ENCODE results near the gene KLHL8.
"Not testable (repeated sequence)": the region's sequence is repeated elsewhere in the genome, so short reads cannot be mapped to it uniquely, and the experiment has no call there.

The KLHL8 gene

GRCh38 chr4:87152310-87153041 is 67.9 kb downstream of the KLHL8 start:
- H3K4me3 ChIP-seq (ENCODE audit: low read depth, low read length): no peak overlapping the region
- DNase-seq (ENCODE audit: low read depth): no peak
- no peak for TF ChIP-seq CTCF (IDR thresholded peaks at IDR 0.05; ENCODE audit: low read depth, low read length, missing control alignments)
- in situ Hi-C loops (cut with HindIII; ENCODE audit: low sequenced_read_pairs): no loop called here

GRCh38 chr4:87151730-87152129 is 68.7 kb downstream of the KLHL8 start:
- no peak overlapping the region for H3K4me3 ChIP-seq (ENCODE audit: low read depth, low read length)
- in situ Hi-C loops (cut with HindIII; ENCODE audit: low sequenced_read_pairs): no loop called here
- TF ChIP-seq CTCF (IDR thresholded peaks at IDR 0.05; ENCODE audit: low read depth, low read length, missing control alignments): no peak
- DNase-seq (ENCODE audit: low read depth): no peak

GRCh38 chr4:87150498-87151261 is 69.7 kb downstream of the KLHL8 start:
- peak; percentile 72 for DNase-seq (ENCODE audit: low read depth)

GRCh38 chr4:87147116-87147515 is 73.3 kb downstream of the KLHL8 start:
- no peak overlapping the region for H3K4me3 ChIP-seq (ENCODE audit: low read depth, low read length)
- no peak for TF ChIP-seq CTCF (IDR thresholded peaks at IDR 0.05; ENCODE audit: low read depth, low read length, missing control alignments)
- in situ Hi-C loops (cut with HindIII; ENCODE audit: low sequenced_read_pairs): loop anchor here (5.0 kb wide), 1 partner anchor 90 kb away; no protein-coding TSS in a partner anchor
- no peak for DNase-seq (ENCODE audit: low read depth)

More at GRCh38 chr4:87150498-87151261, 69.7 kb downstream of the KLHL8 start:
- no peak overlapping the region for H3K4me3 ChIP-seq (ENCODE audit: low read depth, low read length)
- in situ Hi-C loops (cut with HindIII; ENCODE audit: low sequenced_read_pairs): no loop called here
- TF ChIP-seq CTCF (IDR thresholded peaks at IDR 0.05; ENCODE audit: low read depth, low read length, missing control alignments): peak; percentile 82

- not testable (repeated sequence) for DNase-seq (ENCODE audit: low read depth); H3K4me3 ChIP-seq (ENCODE audit: low read depth, low read length)
- in situ Hi-C loops (cut with HindIII; ENCODE audit: low sequenced_read_pairs): loop anchor here (5.0 kb wide), 1 partner anchor 91 kb away; no protein-coding TSS in a partner anchor
Observed at GRCh38 chr4:87145934-87146333, 74.5 kb downstream of the KLHL8 start.

GRCh38 chr4:87144356-87144755 is 76.1 kb downstream of the KLHL8 start:
- H3K4me3 ChIP-seq (ENCODE audit: low read depth, low read length): no peak overlapping the region
- TF ChIP-seq CTCF (IDR thresholded peaks at IDR 0.05; ENCODE audit: low read depth, low read length, missing control alignments): no peak
- DNase-seq (ENCODE audit: low read depth): no peak
- in situ Hi-C loops (cut with HindIII; ENCODE audit: low sequenced_read_pairs): no loop called here

- no peak for DNase-seq (ENCODE audit: low read depth)
- in situ Hi-C loops (cut with HindIII; ENCODE audit: low sequenced_read_pairs): no loop called here
- no peak for TF ChIP-seq CTCF (IDR thresholded peaks at IDR 0.05; ENCODE audit: low read depth, low read length, missing control alignments)
- H3K4me3 ChIP-seq (ENCODE audit: low read depth, low read length): no peak overlapping the region
Observed at GRCh38 chr4:87141428-87141827, 79.0 kb downstream of the KLHL8 start.
